Stimulated activated CD8-positive, alpha-beta memory T cell treated with anti-CD3 and anti-CD28 coated beads, Interleukin-7, amount 100 ng/mL, for 4 hours (primary cell): ENCODE data around the gene NELFA.

ENCODE experiments used
- DNase-seq, 2 donors: peaks; one replicate each; pipeline ENCODE4 v3.0.0-alpha.2; 2020; ENCODE audit warnings: low read depth in 2 of 2

Gene NELFA

DNA sequence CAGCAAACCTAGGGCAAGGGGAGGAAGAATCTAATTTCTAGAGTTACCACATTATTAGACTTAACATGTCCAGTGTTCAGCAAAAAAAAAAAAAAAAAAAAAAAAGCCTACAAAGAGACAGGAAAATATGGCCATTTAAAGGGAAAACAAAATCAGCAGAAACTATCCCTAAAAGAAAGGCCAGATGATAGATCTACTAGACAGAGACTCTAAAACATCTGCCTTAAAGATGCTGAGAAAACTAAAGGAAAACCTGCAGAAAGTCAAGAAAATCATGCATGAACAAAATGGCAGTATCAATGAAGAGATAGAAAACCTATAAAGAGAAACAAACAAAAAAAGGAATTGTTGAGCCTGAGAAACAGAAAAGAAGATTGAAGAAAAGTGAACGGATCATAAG lies 43.8 kb downstream of the NELFA start:
- DNase-seq: no peak

DNA sequence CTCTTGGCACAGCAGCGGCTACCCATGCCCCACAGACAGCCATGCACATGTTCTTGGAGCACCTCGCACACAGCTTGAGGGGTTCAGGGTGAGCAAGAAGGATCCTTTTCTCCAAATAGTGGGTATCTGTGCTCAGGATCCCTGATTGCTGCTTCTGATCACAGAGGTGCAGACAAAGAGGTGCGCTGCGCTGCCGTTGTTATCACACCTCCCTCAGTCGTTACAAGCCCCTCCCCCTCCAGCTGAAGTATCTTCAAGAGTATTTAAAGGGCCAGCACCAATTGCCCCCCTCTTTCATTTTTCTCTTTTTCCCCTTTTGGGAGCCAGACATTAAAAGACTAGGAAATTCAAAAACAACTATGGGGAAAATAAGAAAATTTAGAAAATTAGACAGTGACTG lies 44.3 kb downstream of the NELFA start:
- DNase-seq: no peak

GRCh38 chr4:1962980-1963379 lies 45.8 kb downstream of the NELFA start:
- no peak for DNase-seq

DNA sequence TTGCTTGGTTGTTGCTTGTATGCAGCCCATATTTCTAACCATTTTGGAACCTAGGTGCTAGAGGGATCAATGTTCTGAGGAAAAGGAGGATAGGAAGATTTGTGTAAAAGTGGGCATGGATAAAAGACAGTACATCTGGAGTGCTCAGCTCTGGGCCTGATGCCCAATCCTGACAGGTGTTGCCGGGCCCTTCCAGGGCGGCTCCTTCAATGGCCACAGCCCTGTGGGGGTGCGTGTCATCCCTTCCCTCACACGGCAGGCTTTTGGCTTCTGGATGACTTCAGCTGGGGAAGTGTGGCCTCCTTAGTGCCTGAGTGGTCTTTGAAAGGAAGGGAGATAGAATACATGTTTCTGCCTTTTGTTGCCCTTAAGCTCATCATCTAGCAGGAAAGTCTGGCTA lies 47.2 kb downstream of the NELFA start:
- DNase-seq: no peak

DNA sequence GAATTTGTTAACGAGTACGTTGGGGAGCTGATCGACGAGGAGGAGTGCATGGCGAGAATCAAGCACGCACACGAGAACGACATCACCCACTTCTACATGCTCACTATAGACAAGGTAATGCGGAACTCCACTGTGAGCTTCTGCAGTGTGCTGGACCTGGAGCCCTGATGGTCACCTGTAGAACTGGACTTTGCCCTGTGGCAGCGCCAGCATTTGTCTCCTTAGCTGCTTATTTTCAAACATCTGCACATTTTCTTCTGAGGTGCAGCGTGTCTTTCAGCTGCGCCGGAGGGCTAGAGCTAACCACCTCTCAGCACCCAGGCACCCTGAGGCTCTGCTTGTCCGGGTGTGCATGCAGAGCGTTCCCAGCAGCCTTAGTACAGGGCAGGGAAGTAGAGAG lies 47.7 kb downstream of the NELFA start:
- no peak for DNase-seq

DNA sequence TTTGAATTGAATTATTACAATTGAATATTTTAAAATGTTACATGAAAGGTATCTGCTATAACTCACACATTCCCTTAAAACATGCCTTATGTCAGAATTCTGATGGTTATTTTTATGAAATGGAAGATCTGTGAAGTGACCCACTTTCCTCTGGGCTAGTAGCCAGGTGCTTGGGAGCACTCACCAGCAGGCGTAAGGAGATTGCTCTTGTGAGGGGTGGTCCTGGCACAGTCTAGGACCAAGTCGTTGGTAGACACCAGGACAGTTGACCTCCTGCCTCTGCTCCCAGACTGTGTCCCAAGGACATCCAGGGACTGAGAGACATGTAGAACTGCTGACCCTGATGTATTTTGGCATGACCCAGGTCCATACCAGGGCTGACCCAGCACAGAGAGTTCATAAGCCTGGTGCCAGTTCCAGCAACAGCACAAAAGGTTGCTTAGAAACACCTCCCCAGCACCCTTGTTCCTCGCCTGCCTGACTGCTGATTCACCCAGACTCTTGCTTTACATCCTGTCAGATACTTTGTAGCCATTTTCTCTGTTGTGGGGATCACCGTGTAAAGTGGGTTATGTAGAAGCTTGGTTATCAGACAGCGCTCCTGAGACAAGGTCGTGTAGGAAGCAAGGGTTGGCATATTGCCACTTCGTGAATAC lies 48.5 kb downstream of the NELFA start:
- no peak for DNase-seq

DNA sequence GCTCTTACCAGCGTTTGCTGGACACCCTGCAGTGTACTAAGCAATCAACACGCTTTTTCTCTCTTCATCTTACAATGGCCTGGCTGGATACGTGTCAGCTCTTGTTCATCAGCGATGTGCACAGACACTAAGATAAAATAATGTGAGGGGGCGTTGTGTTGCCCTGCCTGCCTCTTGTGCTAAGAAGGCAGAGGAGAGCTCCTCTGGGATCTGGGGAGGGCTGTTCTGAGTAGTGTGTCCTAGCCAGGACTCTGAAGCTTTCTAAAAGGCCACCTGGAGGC lies 49.7 kb downstream of the NELFA start:
- DNase-seq: no peak

DNA sequence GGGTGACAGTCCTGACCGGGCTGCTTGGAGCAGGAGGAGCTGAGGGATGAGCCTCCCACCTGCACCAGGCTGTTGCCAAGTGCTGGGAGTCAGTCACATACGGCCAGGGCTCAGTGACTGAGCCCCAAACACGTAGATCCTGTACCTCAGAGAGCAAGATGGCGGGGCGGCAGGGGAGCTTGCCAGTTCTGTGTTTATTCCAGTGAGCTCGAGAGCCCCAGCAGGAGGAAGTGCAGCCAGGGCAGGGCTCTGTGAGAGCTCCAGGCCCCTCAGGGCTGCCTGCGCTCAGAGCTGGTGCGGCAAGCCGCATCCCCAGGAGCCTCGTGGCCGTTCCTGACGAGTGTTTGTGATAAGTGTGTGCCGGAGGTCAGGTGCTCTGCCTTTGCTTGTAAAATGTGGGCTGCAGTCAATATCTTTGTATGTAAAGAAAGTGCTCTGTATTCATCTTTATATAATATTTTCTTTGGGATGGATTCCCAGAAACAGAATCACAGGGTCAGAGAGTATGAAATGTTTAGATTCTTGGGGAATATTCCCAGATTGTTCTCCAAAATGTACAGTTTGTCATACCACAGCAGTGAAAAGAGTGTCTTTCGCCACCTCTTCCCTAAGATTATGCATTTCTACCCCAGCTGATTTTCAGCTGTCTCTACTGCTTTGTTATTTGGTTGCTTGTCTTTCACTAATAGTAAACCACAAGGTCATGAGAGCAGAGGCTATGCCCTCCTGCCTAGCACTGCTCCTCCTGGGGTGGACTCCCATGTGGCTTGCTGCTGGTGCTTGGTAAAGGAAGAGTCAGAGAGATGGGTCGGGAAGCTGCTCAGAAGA lies 50.3 kb downstream of the NELFA start:
- DNase-seq: no peak

DNA sequence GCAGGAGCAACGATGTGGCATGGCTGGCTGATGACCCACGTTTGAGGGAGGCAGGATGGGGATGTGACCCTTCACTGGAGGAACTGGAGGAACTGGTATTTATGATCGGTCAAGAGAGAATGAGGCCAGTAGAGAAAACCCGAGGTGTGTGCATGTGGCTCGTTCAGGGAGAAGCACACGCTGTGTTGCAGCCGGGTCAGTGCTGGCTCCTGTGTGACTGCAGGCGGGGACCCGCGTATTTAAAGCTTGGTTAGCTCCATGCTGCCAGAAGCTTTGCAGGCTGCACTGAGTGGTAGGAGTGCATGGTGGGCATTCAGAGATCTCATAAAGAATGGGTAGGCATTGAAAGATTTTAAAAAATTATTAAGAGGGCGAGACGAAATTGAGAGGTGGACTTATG lies 52.1 kb downstream of the NELFA start:
- no peak for DNase-seq

DNA sequence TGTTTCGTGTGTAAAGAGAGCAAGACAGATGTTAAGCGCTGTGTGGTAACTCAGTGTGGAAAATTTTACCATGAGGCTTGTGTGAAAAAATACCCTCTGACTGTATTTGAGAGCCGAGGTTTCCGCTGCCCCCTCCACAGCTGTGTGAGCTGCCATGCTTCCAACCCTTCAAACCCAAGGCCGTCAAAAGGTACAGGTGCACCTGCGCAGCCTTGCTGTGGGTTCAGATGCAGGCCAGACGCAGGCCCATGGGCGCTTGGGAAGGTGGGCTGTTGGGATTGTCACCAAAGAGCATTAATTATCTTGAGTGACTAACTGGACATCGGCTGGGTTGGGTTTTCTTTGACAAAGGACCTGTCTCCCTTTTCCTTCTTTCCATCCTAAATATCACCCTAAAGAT lies 55.4 kb downstream of the NELFA start:
- DNase-seq: no peak

- no peak for DNase-seq
Observed at GRCh38 chr4:1952719-1953118, 56.1 kb downstream of the NELFA start.

- no peak for DNase-seq
Observed at GRCh38 chr4:1952058-1952700, 56.6 kb downstream of the NELFA start.

- DNase-seq: no peak
Observed at GRCh38 chr4:1950369-1950768, 58.4 kb downstream of the NELFA start.

- no peak for DNase-seq
Observed at GRCh38 chr4:1948892-1949436, 59.8 kb downstream of the NELFA start.

DNA sequence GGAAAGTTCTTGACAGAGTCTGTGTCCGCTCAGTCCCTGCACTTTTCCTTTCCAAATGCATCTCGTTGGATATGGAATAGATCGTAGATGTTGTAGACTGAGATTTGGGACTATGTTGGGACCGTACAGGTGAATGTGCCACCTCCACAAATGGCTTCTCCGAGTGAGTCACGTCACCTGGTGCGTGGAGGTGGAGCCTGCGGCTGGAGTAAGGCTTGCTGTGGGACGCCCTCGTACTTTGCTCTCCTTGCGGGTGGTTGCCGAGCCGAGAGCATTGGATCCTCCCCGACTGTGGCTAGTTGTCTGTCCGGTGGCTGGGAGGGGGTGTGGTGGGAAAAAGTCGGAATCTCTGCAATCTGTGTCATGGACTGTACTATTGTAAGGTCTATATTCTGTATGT lies 60.5 kb downstream of the NELFA start:
- DNase-seq: no peak

GRCh38 chr4:1945912-1946311 lies 62.9 kb downstream of the NELFA start:
- no peak for DNase-seq

- DNase-seq: no peak
Observed at GRCh38 chr4:1945124-1945895, 63.5 kb downstream of the NELFA start.

- no peak for DNase-seq
Observed at GRCh38 chr4:1943928-1944327, 64.8 kb downstream of the NELFA start.

- DNase-seq: no peak
Observed at GRCh38 chr4:1940566-1940965, 68.2 kb downstream of the NELFA start.

GRCh38 chr4:1939664-1940509 lies 68.9 kb downstream of the NELFA start:
- no peak for DNase-seq

- DNase-seq: no peak
Observed at GRCh38 chr4:1938027-1938426, 70.7 kb downstream of the NELFA start.
